Large intestine (tissue), 3 donors: ENCODE data around the gene SERPINB1. TPM values are rescaled to one million over a fixed set of nuclear protein-coding genes. Genes with fewer than 3 reads are reported as not detected.

ENCODE experiments used
- DNase-seq, 2 donors: peaks; one replicate each; pipeline versions ENCODE4 v3.0.0 to v3.0.0-alpha.2; 2013
- H3K27ac ChIP-seq: one replicate; pipeline ENCODE4 v1.5.1; 2013; ENCODE audit warnings: low read length
- H3K27me3 ChIP-seq: 2 replicates; pipeline ENCODE4 v1.6.1; 2013; ENCODE audit warnings: low read length; ENCODE audit not compliant: control insufficient read depth, insufficient read depth
- H3K36me3 ChIP-seq: 2 replicates; pipeline ENCODE4 v1.6.1; 2013; ENCODE audit warnings: low read length; ENCODE audit not compliant: control insufficient read depth, insufficient read depth
- H3K4me1 ChIP-seq: one replicate; pipeline ENCODE4 v1.6.1; 2013; ENCODE audit warnings: low read length; ENCODE audit not compliant: control insufficient read depth, insufficient read depth
- H3K4me3 ChIP-seq: one replicate; pipeline ENCODE4 v1.5.1; 2013; ENCODE audit warnings: low read length
- H3K9me3 ChIP-seq: one replicate; pipeline ENCODE4 v1.6.1; 2013; ENCODE audit warnings: mild to moderate bottlenecking, low read depth, low read length, moderate library complexity; ENCODE audit not compliant: control insufficient read depth
- WGBS: methylation state at CpG from one replicate; pipeline ENCODE4 v1.1.5; 2013; ENCODE audit warnings: low lambda C conversion rate; ENCODE audit not compliant: insufficient coverage; 5-methylcytosine and 5-hydroxymethylcytosine counted together
- polyA plus RNA-seq: library from polyadenylated mRNA; unstranded; fragments of 120-200 nt; gene quantifications from one replicate; pipeline ENCODE4 v1.2.1, GENCODE V29; 2013

Gene SERPINB1
- polyA plus RNA-seq, 1 donor: 90.1 TPM

DNA sequence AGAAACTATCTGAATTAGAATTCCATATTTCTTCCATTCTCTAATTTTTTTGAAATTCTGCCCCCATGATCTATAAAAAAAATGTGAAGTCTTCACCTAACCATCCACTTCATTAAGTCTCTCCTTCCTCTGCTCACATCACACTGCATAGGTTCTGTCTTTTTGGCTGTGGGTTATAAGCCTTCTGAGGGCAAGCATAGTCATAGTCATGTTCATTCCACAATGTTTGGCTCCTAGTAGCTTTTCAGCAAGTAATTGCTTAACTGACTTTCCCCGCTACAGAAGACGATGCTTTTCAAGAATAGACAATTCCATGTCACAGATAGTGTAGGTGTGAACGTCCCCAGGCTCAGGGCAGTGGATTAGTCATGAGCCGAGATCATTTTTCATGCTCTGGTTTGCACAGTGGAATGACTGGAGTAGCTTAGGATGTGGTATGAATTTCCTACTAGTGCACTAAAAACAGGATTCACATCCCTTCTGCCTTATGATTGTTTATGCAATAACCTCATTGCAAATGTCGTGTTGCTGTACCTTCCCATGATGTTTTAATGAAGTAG, 47.4 kb downstream of the SERPINB1 start:
- Histone ChIP-seq H3K4me1 (peaks cover 21% of the 10 kb centered on the region), H3K4me3 (no peak overlapping the region), H3K9me3 (no peaks in the 10 kb centered on the region), H3K36me3 (no peaks in the 10 kb centered on the region), H3K27me3 (no peaks in the 10 kb centered on the region), H3K27ac (peak overlapping the region; percentile 36)
- no CpG with 5 or more reads among the region's 5 CpGs for WGBS
- DNase-seq: no peak

DNA sequence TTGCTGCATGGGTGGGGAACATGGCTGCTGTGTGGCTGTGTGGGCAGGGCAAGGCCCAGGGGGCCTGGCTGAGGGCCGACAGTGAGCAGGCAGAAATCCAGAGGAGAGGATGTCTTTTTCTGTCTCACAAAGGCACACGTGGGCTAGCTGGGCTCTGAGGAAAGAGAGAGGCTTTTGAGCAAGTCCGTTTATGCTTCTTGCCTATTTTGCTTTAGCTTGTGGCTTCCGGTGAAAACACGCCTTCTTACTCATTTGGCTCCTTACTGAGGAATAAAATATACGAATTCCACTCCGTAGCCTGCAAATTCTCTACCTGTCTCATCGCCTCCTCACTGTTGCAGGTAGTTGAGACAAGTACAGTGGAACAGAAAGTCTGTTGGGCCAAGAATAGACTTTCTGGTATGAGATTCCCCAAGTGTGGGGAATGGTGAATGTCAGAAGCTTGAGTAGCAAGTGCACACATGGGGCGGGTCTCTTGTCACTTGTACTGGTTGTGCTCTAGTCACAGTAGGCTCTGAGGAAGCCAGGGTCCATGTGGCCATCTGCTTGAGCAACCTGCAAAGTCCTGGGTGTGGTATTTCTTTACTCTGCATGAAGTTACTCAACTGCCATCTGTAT, 48.0 kb downstream of the SERPINB1 start:
- WGBS: no CpG with 5 or more reads among the region's 9 CpGs
- Histone ChIP-seq H3K27me3 (no peaks in the 10 kb centered on the region), H3K36me3 (no peaks in the 10 kb centered on the region), H3K4me1 (peaks cover 21% of the 10 kb centered on the region), H3K4me3 (no peak overlapping the region), H3K27ac (peak overlapping the region; percentile 21), H3K9me3 (no peaks in the 10 kb centered on the region)
- peak; percentile 77 to 85 for DNase-seq

DNA sequence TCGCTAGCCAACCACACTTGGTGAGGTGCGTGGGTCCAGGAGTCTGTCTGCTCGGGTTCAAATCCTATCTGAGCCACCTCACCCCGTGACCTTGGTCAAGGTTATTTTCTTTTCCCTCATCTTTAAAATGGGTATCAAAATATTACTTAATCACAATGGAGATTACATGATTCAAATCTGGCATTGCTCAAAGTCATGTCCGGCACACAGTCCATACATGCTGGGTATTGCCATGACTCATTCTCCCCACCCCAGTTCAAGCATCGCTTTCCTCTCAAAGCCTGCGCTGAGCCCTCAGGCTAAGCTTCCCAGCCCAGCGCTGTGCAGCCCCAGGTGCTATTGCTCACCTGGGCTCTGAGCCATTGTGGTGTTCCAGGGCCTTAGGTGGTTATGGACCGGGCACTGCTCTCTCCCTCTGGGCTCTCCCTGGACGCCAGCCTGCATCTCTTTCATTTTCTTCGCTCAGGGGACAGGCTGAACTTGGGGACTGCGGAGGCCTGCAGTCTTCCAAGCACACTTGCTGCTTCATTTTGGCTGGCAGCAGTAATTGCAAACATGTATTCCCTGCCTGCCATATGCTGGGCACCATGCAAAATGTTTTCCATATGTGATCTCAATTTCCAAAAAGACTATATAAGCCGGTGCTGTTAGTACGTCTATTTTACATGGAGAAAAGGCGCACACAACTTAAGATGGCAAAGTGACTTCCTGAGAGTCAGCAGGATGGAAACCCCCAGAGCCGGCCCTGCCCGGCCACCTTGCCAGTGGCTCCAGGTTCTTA, 49.1 kb downstream of the SERPINB1 start:
- H3K36me3 ChIP-seq: no peaks in the 10 kb centered on the region
- WGBS: no CpG with 5 or more reads among the region's 17 CpGs
- no peak overlapping the region for H3K4me3 ChIP-seq
- DNase-seq: no peak
- no peaks in the 10 kb centered on the region for H3K27me3 ChIP-seq
- H3K9me3 ChIP-seq: no peaks in the 10 kb centered on the region
- peaks cover 13% of the 10 kb centered on the region for H3K4me1 ChIP-seq
- no peak overlapping the region for H3K27ac ChIP-seq

DNA sequence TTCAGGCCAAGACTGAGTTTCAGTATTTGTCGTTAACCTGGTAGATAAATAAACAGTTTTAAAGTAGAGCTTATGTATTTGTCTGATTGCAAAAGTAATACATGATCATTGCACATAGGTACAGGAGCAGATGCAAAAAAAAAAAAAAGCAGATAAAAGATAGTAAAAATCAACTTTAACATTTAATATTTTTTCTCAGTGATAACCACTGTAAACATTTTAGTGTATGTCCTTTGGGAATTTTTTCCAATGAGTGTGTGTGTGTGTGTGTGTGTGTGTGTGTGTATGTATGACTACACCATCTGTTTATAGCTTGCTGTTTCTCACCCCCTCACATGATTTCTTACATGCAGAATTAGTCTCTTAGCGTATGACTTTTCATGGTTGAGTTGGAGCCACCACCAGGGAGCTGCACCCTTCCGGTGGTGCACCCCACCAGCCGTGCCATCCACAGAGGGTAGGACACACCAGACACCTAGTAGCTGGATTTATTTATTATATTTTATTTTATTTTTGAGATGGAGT, 50.2 kb downstream of the SERPINB1 start:
- Histone ChIP-seq H3K27me3 (no peaks in the 10 kb centered on the region), H3K4me1 (peaks cover 4% of the 10 kb centered on the region), H3K36me3 (peaks cover 2% of the 10 kb centered on the region), H3K4me3 (no peak overlapping the region), H3K27ac (peak overlapping the region; percentile 20), H3K9me3 (no peaks in the 10 kb centered on the region)
- DNase-seq: no peak
- WGBS: 0% methylated on average over 1 of the region's 4 CpGs

DNA sequence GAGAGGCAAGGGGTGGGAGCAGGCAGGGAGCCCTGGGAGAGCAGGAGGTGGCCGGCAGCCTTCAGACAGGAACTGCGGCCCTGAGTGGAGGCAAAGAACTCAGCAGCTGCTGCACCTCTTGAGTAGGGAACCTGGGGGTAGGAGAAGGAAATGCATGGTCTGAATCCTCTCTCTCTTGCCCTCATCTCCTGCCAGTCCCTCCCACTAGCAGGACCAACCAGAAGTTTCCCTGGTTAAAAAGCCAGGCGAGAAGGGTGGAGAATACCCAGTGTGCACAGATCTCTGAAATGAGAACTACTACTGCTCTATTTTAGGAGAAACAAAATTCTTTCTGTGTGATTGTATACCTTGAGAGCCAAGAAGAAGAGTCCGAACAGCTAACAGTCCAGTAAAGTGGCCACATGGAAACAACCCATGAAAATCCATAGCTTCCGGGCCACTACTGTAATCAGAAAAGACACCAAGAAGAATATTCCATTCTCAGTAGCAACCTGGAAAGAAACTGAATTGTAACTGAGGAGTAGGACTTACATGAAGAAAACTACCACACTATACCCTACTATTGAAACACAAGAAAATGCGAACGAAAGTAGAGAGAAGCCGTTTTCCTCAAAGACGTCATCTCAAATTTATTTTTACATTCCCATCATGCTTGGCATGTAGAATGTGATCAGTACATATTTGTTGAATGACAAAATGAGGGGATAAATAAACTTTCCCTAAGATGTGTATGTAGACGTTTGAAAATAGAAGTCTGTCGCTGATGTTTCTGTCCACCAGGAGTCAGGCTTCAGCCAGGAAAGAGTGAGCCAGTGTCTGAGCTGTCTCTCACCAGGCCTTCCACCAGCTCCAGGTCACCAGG, 50.8 kb downstream of the SERPINB1 start:
- Histone ChIP-seq H3K27me3 (no peaks in the 10 kb centered on the region), H3K27ac (peak overlapping the region; percentile 5), H3K36me3 (peaks cover 7% of the 10 kb centered on the region), H3K4me3 (no peak overlapping the region), H3K4me1 (peaks cover 4% of the 10 kb centered on the region), H3K9me3 (no peaks in the 10 kb centered on the region)
- DNase-seq: peak; percentile 79 to 80
- WGBS: no CpG with 5 or more reads among the region's 11 CpGs

DNA sequence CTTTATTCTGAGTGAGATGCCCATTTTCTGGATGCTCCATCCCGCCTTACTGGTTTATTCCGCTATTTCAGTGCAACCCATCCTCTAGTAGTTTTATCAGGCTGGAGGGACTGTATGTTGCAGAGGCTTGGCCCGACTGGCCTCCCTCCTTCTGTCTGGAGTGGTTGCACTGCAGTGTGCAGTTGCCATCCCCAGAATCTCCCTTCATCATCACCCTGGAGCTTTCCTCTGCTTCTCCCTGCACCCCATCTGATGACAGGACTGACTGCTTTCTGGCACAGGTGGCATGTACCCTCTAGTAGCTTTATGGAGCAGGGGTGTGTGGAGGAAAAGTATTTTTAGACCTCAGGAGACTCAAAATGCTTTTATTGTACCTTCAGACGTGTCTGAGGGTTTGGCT, 55.4 kb downstream of the SERPINB1 start:
- Histone ChIP-seq H3K27ac (no peak overlapping the region), H3K4me3 (no peak overlapping the region), H3K36me3 (peaks cover 23% of the 10 kb centered on the region), H3K27me3 (no peaks in the 10 kb centered on the region), H3K4me1 (peaks cover 11% of the 10 kb centered on the region), H3K9me3 (no peaks in the 10 kb centered on the region)
- DNase-seq: no peak
- no CpG with 5 or more reads among the region's 4 CpGs for WGBS

DNA sequence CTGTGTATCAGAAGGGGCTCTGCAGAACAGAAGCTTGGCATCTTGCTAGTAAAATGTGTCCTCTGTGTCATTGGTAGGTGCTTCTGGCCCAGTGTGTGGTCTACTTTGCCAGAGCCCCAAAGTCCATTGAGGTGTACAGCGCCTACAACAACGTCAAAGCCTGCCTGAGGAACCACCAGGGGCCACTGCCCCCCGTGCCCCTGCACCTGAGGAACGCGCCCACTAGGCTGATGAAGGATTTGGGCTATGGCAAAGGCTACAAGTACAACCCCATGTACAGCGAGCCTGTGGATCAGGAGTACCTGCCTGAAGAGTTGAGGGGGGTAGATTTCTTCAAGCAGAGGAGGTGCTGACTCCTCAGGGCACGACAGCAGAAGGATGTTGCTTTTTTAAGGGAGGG, 56.7 kb downstream of the SERPINB1 start:
- Histone ChIP-seq H3K36me3 (peaks cover 34% of the 10 kb centered on the region), H3K9me3 (no peaks in the 10 kb centered on the region), H3K27ac (no peak overlapping the region), H3K4me1 (peaks cover 11% of the 10 kb centered on the region), H3K27me3 (no peaks in the 10 kb centered on the region), H3K4me3 (no peak overlapping the region)
- DNase-seq: no peak
- WGBS: no CpG with 5 or more reads among the region's 7 CpGs

DNA sequence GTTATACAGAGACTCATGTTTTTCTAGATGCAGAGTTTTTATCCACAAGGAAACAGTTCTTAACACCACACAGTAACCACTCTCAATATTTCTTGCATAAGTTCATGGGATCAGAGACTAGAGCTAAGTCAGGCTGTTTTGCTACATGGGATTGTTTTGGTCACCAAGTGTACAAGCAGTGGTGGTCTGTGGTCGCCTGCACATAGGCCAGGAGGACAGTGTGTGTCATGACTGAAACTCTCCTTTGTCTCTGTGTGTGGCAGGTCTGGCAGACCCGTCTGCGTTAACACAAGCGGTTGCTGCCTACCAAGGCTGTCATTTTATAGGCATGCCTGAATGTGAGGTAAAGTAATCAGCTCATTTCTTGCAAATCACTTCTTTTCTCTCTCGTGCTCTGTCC, 57.6 kb downstream of the SERPINB1 start:
- no CpG with 5 or more reads among the region's 5 CpGs for WGBS
- H3K4me3 ChIP-seq: no peak overlapping the region
- peaks cover 11% of the 10 kb centered on the region for H3K4me1 ChIP-seq
- no peaks in the 10 kb centered on the region for H3K9me3 ChIP-seq
- peak overlapping the region; percentile 57 for H3K27ac ChIP-seq
- no peak for DNase-seq
- H3K36me3 ChIP-seq: peaks cover 40% of the 10 kb centered on the region
- no peaks in the 10 kb centered on the region for H3K27me3 ChIP-seq

DNA sequence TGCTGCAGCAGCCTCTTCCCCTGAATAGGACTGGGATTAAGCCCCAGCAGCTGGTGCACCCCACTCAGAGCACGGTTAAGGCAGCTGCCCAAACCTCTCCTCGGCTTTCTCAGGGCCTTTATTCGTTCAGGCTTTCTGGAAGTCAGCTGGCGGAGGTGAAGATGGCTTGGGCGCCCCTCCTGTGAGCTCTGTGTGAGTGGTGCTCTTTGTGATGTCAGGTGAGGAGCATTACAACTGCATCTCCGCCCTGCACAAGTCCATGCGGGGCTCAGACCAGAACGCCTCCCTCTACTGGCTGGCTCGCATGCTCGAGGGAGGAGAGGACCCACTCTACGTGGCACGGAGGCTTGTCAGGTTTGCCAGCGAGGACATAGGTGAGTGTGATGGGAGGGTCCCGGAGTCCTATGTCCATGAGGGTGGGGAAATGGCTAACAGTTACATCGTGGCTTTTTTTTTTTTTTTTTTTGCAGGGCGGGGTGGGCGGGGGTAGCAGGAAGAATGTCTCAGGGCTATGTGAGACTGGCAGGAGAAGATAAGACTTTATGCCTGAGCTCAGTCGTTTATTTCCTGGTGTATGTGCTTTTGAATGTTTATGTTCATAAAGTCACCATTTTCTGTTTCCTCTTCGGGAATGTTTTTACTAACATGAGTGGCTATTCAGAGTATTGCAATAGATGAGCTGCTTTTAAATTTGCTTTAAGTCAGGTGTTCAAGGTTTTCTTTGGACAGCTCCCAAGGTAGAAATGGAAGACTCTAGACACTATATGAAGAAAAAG, 58.3 kb downstream of the SERPINB1 start:
- peaks cover 11% of the 10 kb centered on the region for H3K4me1 ChIP-seq
- no peaks in the 10 kb centered on the region for H3K9me3 ChIP-seq
- H3K27me3 ChIP-seq: no peaks in the 10 kb centered on the region
- H3K4me3 ChIP-seq: no peak overlapping the region
- DNase-seq: peak; percentile 58 to 77
- WGBS: no CpG with 5 or more reads among the region's 19 CpGs
- H3K27ac ChIP-seq: peak overlapping the region; percentile 57
- H3K36me3 ChIP-seq: peaks cover 47% of the 10 kb centered on the region
